T-helper 1 cell treated with Interleukin-12 subunit alpha and Interleukin-12 subunit beta and Interleukin-4 antibody, amounts not matched to agents 30 μg/mL and 1 μg/mL, for 36 hours (primary cell): ENCODE results near the gene LARGE1.

Experiments
- H3K27ac Mint-ChIP-seq: one replicate; pipeline ENCODE4 v1.8.0; 2021; ENCODE audit warnings: mild to moderate bottlenecking, mixed read lengths
- H3K27me3 Mint-ChIP-seq: one replicate; pipeline ENCODE4 v1.8.0; 2021; ENCODE audit warnings: low read depth, mixed read lengths
- H3K36me3 Mint-ChIP-seq: one replicate; pipeline ENCODE4 v1.8.0; 2021; ENCODE audit warnings: low read depth, mixed read lengths
- H3K4me1 Mint-ChIP-seq: one replicate; pipeline ENCODE4 v1.8.0; 2021; ENCODE audit warnings: low read depth, mixed read lengths
- H3K4me3 Mint-ChIP-seq: one replicate; pipeline ENCODE4 v1.8.0; 2021; ENCODE audit warnings: mild to moderate bottlenecking, moderate library complexity, mixed read lengths
- H3K9me3 Mint-ChIP-seq: one replicate; pipeline ENCODE4 v1.8.0; 2021; ENCODE audit warnings: mixed read lengths

Gene LARGE1

GRCh38 chr22:33757802-33758483, 162.3 kb downstream of the LARGE1 start:
- Mint-ChIP-seq H3K27me3 (no peaks in the 10 kb centered on the region), H3K27ac (no peak overlapping the region), H3K4me1 (no peaks in the 10 kb centered on the region), H3K36me3 (no peaks in the 10 kb centered on the region), H3K4me3 (no peak overlapping the region), H3K9me3 (peaks cover 58% of the 10 kb centered on the region)

DNA sequence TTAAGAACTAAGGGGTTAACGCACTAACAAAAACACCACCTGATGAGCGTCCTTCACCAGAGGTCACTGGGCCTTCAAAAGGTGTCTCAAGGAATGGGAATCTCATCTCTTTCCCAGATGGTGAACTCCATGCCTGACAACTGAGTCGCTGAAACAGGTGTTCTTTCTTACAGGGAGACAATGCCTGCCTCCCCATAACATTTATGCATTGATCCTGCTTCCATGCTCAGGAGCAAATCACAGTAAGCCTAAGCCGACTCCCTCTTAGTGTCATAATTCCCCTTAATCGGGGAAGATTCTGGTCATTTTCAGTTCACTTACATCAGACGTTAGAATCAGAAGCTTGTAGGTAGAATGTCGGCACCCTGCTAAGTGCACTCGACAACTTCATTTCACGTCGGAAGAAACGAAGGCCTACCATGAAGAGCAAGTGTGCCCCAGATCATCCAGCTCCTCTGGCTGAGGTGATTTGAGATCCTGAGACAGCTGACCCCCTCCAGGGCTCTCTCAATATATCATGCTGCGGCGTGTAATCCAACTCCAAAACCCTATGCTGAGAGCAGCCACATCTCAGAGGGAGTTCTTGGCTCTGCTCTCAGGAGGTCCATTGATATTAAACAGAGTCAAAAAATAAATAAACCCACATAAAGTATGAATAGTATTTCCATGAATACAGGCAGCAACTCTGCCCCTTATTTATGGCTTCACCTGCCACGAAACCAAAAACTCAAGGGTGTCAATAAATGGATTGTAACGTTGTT, 163.1 kb downstream of the LARGE1 start:
- no peaks in the 10 kb centered on the region for H3K27me3 Mint-ChIP-seq
- no peak overlapping the region for H3K27ac Mint-ChIP-seq
- no peaks in the 10 kb centered on the region for H3K36me3 Mint-ChIP-seq
- peaks cover 58% of the 10 kb centered on the region for H3K9me3 Mint-ChIP-seq
- H3K4me1 Mint-ChIP-seq: no peaks in the 10 kb centered on the region
- no peak overlapping the region for H3K4me3 Mint-ChIP-seq

DNA sequence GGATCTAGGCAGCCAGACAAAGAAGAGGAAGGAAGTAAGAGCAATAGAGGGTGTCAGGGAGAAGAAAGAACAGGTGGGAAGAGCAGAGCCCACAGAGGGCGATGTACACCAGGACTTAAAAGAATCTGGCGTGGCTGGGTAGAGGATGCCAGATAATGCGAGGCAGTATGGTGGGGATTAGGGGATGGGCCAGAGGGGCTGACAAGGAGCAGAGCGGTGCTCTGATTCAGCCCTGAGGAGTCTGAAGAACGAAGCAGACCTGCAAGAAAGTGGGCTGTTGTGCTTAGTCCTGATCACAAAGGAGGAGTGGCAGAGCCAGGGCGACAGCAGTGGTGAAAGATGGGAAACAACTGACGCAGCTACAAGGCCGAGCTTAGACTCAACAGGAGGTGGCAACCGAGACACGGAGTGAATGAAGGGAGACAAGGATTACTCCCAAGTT, 163.7 kb downstream of the LARGE1 start:
- no peaks in the 10 kb centered on the region for H3K36me3 Mint-ChIP-seq
- H3K27ac Mint-ChIP-seq: no peak overlapping the region
- H3K9me3 Mint-ChIP-seq: peaks cover 59% of the 10 kb centered on the region
- H3K4me3 Mint-ChIP-seq: no peak overlapping the region
- H3K4me1 Mint-ChIP-seq: no peaks in the 10 kb centered on the region
- no peaks in the 10 kb centered on the region for H3K27me3 Mint-ChIP-seq

DNA sequence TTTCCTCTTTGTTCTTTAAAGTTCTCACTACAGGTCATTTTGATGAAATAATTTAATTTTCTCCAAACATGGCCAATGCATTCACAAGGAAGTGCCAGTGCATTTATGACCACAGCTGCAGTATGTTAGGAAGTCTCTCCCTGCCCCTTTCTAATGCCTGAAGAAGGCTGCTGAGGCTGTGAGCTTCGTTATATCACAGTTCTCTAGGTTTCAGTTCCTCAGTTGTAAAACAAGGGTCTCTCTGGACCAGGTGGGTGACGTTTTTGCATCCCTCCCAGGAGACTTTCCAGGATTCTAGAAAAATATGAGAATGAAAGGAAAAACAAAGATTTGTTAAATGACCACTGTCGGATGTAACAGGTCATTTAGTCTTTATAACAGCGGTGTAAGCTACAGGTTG, 171.6 kb downstream of the LARGE1 start:
- H3K27ac Mint-ChIP-seq: no peak overlapping the region
- H3K36me3 Mint-ChIP-seq: no peaks in the 10 kb centered on the region
- H3K27me3 Mint-ChIP-seq: no peaks in the 10 kb centered on the region
- peaks cover 38% of the 10 kb centered on the region for H3K9me3 Mint-ChIP-seq
- no peaks in the 10 kb centered on the region for H3K4me1 Mint-ChIP-seq
- no peak overlapping the region for H3K4me3 Mint-ChIP-seq

DNA sequence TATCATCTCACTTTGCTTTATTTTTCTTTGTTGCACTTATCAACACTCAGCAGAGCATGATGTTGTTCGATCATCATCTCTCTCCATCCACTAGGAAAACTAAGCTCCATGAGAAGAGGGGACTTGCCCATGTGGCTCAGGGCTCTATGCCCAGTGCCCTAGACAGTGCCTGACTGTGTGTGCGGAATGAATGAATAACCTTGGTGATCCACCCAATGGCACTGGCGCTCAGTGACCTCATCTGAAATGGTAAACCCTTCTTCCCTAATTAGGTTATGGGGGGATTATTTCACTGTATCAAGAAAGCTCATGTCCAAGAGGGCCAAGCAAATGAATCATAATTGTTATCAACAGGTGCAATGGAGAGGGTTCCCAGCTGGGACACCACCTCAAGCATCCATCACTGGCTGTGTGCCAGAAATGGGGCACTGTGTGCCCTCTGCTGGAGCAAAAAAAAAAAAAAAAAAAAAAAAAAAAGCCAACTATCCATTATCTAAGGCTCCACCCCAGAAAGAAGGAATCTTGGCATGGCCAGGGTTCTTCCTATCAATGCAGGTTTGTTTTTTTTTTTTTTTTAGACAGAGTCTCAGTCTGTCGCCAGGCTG, 172.6 kb downstream of the LARGE1 start:
- Mint-ChIP-seq H3K27me3 (no peaks in the 10 kb centered on the region), H3K4me1 (no peaks in the 10 kb centered on the region), H3K36me3 (no peaks in the 10 kb centered on the region), H3K27ac (no peak overlapping the region), H3K4me3 (no peak overlapping the region), H3K9me3 (peaks cover 48% of the 10 kb centered on the region)

GRCh38 chr22:33747029-33747428, 173.2 kb downstream of the LARGE1 start:
- Mint-ChIP-seq H3K27ac (no peak overlapping the region), H3K36me3 (no peaks in the 10 kb centered on the region), H3K9me3 (peaks cover 42% of the 10 kb centered on the region)

GRCh38 chr22:33746501-33746928, 173.8 kb downstream of the LARGE1 start:
- no peaks in the 10 kb centered on the region for H3K36me3 Mint-ChIP-seq
- H3K4me1 Mint-ChIP-seq: no peaks in the 10 kb centered on the region
- no peak overlapping the region for H3K27ac Mint-ChIP-seq
- H3K4me3 Mint-ChIP-seq: no peak overlapping the region
- no peaks in the 10 kb centered on the region for H3K27me3 Mint-ChIP-seq
- H3K9me3 Mint-ChIP-seq: peaks cover 41% of the 10 kb centered on the region

More at GRCh38 chr22:33747029-33747428, 173.2 kb downstream of the LARGE1 start:
- H3K27me3 Mint-ChIP-seq: no peaks in the 10 kb centered on the region
- no peaks in the 10 kb centered on the region for H3K4me1 Mint-ChIP-seq
- H3K4me3 Mint-ChIP-seq: no peak overlapping the region

DNA sequence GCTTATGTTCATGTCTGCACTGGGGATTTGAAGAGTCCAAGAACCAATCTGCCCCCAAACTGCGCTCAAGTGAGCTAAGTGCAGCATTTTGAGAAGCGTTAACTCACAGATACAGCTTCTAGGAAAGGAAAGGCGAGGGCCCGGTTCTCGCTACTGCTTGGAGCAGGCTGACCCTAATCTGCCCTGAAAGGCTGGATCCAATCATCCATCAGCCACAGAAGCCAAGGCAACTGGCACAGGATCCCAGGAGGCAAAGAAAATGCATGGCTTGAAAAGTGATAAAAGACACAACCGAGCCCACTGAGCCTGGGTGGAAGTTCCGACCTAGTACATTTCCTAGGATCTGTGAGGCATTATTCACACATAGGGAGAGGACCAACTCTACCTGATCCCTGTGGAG, 174.8 kb downstream of the LARGE1 start:
- Mint-ChIP-seq H3K27ac (no peak overlapping the region), H3K27me3 (no peaks in the 10 kb centered on the region), H3K36me3 (no peaks in the 10 kb centered on the region), H3K9me3 (peaks cover 45% of the 10 kb centered on the region), H3K4me3 (no peak overlapping the region), H3K4me1 (no peaks in the 10 kb centered on the region)

- Mint-ChIP-seq H3K9me3 (peaks cover 46% of the 10 kb centered on the region), H3K4me3 (no peak overlapping the region), H3K27me3 (no peaks in the 10 kb centered on the region), H3K4me1 (no peaks in the 10 kb centered on the region), H3K27ac (no peak overlapping the region), H3K36me3 (no peaks in the 10 kb centered on the region)
These were observed 176.5 kb downstream of the LARGE1 start for GRCh38 chr22:33743756-33744155.

DNA sequence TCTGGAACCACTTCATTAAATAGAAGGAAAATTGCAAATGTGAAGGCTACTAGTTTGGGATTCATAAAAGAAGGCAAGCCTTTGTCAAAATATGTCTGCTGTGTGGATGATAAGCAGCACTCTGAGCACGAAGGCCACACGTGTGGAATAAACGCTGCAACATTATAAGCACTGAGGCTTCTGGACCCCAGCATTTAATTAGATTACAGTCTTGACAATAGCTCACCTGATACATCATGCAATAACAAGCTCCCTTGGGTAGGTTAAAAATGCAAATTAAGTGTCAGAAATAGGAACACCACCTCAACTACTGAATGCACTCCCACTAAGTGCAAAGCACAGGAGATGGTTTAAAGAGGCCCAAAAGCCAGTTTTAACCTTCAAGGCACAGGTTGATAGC, 179.3 kb downstream of the LARGE1 start:
- Mint-ChIP-seq H3K4me1 (no peaks in the 10 kb centered on the region), H3K27ac (no peak overlapping the region), H3K4me3 (no peak overlapping the region), H3K36me3 (no peaks in the 10 kb centered on the region), H3K27me3 (no peaks in the 10 kb centered on the region), H3K9me3 (peaks cover 43% of the 10 kb centered on the region)

DNA sequence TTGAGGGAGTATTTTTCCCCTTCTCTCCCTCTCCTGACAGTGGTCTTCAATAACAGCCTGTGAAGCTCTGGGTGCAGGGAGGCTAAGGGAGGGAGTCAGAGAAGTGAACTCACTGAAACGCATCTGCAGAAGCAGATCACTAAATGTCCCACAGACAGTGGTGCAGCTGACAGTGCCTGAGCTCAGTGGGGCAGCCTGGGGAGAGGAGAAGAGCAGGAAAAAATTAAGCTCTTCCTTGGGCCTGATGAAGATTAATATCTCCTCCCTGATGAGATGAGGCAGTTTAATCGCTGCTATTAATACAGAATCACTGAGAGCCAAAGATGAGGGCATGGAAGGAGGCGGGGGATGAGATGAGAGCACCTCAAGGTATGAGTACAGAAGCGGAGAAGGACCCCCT, 180.8 kb downstream of the LARGE1 start:
- H3K27ac Mint-ChIP-seq: no peak overlapping the region
- H3K9me3 Mint-ChIP-seq: peaks cover 35% of the 10 kb centered on the region
- H3K4me1 Mint-ChIP-seq: no peaks in the 10 kb centered on the region
- H3K36me3 Mint-ChIP-seq: no peaks in the 10 kb centered on the region
- H3K4me3 Mint-ChIP-seq: no peak overlapping the region
- no peaks in the 10 kb centered on the region for H3K27me3 Mint-ChIP-seq

DNA sequence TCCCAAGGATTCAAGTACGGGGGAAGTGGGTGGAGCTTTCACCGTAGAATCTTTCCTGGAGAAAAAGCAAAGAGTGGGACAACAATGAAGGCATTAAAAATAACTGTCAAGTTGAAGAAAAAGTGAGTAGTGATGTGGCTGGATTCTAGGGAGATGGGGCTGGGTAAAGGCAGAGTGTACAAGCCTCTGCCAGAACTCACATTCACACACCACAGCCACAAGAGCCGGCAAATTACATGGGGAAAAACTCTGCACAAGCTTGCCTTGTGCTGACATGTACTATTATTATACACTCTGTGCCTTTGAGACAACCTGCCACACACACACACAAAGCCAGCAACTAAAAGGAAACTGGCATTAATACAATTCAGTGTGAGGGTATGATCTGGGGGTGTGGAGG, 182.6 kb downstream of the LARGE1 start:
- Mint-ChIP-seq H3K9me3 (peaks cover 36% of the 10 kb centered on the region), H3K27me3 (no peaks in the 10 kb centered on the region), H3K4me3 (no peak overlapping the region), H3K36me3 (no peaks in the 10 kb centered on the region), H3K4me1 (no peaks in the 10 kb centered on the region), H3K27ac (no peak overlapping the region)

GRCh38 chr22:33735978-33736377, 184.3 kb downstream of the LARGE1 start:
- Mint-ChIP-seq H3K27me3 (no peaks in the 10 kb centered on the region), H3K4me3 (no peak overlapping the region), H3K9me3 (peaks cover 42% of the 10 kb centered on the region), H3K36me3 (no peaks in the 10 kb centered on the region), H3K4me1 (no peaks in the 10 kb centered on the region), H3K27ac (no peak overlapping the region)

GRCh38 chr22:33728847-33729246, 191.4 kb downstream of the LARGE1 start:
- Mint-ChIP-seq H3K9me3 (peaks cover 45% of the 10 kb centered on the region), H3K4me1 (no peaks in the 10 kb centered on the region), H3K27ac (no peak overlapping the region), H3K27me3 (no peaks in the 10 kb centered on the region), H3K4me3 (no peak overlapping the region), H3K36me3 (no peaks in the 10 kb centered on the region)

- H3K9me3 Mint-ChIP-seq: peaks cover 49% of the 10 kb centered on the region
- no peaks in the 10 kb centered on the region for H3K36me3 Mint-ChIP-seq
- no peaks in the 10 kb centered on the region for H3K4me1 Mint-ChIP-seq
- no peak overlapping the region for H3K4me3 Mint-ChIP-seq
- H3K27me3 Mint-ChIP-seq: no peaks in the 10 kb centered on the region
- H3K27ac Mint-ChIP-seq: no peak overlapping the region
These were observed 194.0 kb downstream of the LARGE1 start for GRCh38 chr22:33726294-33726734.
